Measurements from ENCODE around the gene RFTN2.
"Not testable (repeated sequence)": the region's sequence is repeated elsewhere in the genome, so short reads cannot be mapped to it uniquely, and the experiment has no call there.

Gene RFTN2

DNA sequence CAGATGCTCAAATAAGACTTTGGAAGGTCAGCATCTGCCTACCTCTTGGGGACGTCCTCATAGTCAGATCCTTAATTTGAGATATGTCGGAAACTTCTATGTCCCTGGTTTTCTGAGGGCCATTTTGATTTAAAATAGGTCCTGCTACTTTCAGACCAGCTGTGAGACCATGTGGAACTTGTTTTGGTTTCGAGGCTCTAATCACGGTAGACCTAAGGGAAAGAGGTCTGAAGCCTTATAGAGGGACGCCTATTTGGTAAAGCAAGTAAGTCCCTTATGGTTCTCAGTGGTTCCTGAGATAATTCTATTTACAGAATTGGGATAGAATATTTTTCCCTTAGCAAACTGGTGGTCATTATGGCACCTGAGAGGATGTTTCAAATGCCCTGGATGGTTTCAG lies 75.1 kb downstream of the RFTN2 start:
- DNase-seq = no peak

DNA sequence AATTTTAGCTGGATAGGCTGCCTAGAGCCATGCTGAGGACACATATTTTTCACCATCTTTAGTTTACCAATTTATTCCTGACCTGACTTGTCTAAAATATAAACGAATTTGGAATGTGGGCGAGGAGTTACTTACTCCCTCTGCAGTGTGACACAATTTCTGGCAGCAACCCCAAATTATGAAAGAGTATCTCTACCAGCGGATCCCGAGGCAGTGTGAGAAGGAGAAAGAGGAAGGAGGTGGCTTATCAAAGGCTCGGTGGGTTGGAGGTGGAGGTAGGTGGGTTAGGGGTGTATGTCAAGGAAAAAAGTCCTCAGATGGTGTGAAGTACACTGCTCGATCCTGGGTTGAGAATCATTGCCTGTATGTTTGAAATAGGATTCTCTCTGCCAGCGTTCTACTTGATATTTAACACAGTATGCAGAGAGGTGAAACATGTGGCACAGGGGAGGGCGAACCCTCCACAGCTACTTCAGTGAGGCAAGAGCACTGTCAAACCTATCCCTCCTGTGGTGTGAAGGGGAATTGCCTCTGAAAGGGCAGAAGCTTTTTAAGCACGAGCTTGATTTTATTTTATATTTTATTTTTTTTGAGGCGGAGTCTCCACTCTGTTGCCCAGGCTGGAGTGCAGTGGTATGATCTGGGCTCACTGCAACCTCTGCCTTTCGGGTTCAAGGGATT lies 76.0 kb downstream of the RFTN2 start:
- peak; percentile 2 for DNase-seq

DNA sequence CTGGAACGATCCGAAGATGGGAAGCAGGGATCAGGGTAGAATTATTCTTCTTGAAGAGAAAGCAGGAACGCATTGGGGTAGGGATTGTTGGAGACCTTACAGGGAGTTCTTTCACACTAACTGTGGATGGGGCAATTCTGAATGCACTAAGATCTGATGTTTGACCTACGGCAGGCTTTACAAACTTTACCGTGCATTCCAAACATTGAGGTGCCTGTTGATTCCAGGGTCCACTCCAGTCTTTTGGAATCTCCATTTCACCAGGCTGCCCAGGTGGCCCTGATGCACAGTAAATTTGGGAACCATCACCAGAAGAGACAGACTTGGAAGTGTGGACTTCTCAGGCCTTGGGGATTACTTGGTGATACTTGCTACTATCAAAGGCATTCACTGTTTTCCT lies 76.9 kb downstream of the RFTN2 start:
- DNase-seq = no peak

DNA sequence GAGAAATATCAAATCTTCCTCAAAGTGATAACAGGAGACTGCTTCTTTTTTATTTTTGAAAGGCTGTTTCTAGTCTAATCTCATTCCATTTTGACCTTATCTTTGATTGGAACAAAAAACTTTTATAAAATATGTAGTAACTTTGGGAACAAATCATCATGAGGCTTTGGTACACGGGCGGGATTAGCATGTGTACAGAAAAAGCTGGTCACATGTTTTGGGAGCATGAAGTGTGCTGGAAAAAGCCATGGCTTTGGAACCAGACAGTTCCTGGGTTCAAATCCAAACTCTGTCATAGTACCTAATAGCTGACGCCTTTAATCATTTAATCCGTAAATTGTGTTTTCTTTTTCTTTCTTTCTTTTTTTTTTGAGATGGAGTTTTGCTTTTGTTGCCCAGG lies 78.2 kb downstream of the RFTN2 start:
- DNase-seq = no peak

DNA sequence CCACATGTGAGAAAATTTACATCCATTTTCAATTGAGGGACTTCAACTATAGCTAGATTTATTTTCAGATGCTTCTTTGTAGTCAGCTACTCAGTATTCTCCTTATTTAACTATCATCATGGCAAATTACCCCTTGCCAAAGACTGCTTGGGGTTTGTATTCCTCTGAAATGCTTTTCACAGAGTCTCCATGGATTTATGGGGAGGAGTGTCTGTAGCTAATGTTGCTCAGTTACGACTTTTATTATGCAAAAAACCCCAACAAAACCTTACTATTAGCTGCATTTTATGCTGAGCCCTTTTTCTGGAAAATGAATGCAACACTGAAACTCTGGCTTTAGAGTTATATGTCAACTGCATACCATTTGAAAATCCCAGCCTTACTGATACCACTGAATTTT lies 78.6 kb downstream of the RFTN2 start:
- no peak for DNase-seq

DNA sequence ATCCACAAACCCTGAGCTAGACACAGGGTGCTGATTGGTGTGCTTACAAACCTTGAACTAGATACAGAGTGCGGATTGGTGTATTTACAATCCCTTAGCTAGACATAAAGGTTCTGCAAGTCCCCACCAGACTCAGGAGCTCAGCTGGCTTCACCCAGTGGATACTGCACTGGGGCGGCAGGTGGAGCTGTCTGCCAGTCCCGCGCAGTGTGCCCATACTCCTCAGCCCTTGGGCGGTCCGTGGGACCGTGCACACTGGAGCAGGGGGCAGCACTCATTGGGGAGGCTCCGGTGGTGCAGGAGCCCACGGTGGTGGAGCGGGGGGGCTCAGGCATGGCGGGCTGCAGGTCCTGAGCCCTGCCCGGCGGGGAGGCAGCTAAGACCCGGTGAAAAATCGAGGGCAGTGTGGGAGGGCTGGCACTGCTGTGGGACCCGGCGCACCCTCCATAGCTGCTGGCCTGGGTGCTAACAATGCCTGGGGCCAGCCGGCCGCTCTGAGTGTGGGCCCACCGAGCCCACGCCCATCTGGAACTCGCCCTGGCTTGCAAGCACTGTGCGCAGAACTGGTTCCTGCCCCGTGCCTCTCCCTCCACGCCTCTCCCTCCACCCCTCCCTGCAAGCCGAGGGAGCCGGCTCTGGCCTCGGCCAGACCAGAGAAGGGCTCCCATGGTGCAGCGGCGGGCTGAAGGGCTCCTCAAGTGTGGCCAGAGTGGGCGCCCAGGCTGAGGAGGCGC lies 83.9 kb downstream of the RFTN2 start:
- no peak for DNase-seq

DNA sequence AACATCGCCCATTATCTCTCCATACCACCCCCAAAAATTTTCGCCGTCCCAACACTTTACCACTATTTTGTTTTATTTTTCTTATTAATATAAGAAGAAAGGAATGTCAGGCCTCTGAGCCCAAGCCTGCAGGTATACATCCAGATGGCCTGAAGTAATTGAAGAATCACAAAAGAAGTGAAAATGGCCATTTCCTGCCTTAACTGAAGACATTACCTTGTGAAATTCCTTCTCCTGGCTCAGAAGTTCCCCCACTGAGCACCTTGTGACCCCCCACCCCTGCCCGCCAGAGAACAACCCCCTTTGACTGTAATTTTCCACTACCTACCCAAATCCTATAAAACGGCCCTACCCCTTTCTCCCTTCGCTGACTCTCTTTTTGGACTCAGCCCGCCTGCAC lies 88.1 kb downstream of the RFTN2 start:
- DNase-seq = not testable (repeated sequence)

DNA sequence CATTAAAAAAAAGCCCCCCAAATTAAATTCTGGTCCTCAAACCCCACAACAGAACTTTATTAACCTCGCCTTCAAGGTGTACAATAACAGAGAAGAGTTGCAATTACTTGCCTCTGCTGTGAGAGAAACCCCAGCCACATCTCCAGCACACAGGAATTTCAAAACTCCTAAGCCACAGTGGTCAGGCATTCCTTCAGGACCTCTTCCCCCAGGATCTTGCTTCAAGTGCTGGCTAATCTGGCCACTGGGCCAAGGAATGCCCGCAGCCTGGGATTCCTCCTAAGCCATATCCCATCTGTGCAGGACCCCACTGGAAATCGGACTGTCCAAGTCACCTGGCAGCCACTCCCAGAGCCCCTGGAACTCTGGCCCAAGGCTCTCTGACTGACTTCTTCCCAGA lies 95.2 kb downstream of the RFTN2 start:
- not testable (repeated sequence) for DNase-seq

DNA sequence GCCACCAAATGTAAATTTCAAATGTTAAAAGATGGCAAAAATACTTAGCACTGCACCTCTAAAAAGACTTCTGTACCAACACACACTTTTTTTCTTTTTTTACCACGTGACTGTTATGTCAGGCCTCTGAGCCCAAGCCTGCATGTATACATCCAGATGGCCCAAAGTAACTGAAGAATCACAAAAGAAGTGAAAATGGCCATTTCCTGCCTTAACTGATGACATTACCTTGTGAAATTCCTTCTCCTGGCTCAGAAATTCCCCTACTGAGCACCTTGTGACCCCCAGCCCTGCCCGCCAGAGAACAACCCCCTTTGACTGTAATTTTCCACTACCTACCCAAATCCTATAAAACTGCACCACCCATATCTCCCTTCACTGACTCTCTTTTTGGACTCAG lies 97.1 kb downstream of the RFTN2 start:
- not testable (repeated sequence) for DNase-seq

DNA sequence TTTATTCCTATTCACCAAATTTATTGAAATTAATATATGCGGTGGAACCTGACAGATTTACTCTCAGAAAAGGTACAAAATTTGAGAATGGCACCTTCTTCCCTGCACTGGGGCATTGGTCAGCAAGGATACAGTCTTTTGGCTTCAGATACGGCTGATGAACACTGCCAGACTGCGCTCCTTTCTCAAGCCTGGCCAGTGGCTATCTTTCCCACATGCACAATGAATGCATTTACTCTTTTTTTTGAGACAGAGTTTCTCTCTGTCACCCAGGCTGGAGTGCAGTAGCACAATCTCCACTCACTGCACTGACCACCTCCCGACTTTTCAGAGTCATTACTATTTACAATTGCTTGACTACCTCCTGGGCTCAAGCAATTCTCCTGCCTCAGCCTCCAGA lies 97.9 kb downstream of the RFTN2 start:
- no peak for DNase-seq

DNA sequence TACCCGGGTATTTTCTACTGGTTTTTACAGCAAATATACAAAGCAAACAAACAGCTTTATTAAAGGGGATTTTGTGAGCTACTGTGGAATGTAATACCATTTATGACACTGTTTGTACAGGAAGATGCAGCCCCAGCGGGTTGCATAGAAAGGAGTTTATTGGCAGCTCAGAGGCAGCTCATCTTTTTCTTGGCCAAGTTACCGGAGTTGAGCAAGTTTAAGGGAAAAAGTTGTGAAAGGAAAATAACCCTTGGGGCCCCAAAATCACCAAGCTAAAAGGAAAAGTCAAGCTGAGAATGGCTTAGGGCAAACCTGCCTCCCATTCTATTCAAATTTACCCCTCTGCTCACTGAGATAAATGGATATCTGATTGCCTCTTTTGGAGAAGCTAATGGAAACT lies 98.8 kb downstream of the RFTN2 start:
- no peak for DNase-seq

DNA sequence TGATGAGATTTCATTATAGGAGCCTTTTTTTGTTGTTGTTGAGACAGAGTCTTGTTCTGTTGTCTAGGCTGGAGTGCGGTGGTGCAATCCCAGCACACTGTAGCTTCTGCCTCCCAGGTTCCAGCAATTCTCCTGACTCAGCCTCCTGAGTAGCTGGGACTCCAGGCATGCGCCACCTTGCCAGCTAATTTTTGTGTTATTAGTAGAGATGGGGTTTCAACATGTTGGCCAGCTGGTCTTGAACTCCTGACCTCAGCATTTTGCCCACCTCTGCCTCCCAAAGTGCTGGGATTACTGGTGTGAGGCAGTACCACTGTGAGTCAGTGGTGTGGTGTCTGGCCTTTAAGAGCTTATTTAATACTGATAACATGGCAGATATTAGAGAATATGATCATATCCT lies 99.4 kb downstream of the RFTN2 start:
- no peak for DNase-seq

DNA sequence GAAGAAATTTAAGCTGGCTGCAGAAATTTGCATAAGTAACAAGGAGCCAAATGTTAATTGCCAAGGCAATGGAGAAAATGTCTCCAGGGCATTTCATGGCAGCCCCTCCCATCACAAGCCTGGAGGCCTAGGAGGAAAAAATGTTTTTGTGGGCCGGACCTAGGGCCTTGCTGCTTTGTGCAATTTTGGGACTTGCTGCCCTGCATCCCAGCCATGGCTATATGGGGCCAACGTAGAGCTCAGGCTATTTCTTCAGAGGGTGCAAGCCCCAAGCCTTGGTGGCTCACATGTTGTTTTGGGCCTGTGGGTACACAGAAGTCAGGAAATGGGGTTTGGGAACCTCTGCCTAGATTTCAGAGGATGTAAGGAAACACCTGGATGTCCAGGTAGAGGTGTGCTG lies 101.8 kb downstream of the RFTN2 start:
- DNase-seq = no peak

DNA sequence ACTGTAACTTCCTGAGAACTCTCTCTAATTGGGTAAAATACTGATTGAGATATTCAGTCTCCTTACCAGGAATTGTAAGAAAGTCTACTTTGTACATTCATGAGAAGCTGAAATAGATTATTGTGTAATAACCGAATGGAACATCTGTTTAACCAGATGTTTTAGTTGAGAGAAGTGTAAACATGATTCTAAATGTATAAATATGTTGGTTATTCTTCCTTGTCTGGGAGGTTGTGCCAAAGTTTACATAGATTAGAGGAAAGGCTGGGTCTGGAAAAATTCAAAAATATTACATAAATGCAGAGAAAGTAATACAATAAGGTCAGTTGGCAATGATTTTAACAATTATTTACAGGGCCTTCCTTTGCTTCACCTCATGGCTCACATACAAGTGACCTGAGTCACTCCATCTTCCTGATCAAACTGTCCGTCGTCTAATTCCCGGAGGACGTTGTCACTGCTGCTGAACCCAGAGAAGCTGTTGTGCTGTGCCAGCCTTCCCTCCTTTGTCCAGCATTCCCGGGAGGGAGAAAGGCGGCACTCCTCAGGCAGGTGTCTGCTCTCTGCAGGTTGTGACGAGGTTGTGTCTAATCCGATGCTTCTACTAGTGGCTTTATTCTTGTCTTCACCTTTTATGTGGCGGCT lies 103.6 kb downstream of the RFTN2 start:
- no peak for DNase-seq

DNA sequence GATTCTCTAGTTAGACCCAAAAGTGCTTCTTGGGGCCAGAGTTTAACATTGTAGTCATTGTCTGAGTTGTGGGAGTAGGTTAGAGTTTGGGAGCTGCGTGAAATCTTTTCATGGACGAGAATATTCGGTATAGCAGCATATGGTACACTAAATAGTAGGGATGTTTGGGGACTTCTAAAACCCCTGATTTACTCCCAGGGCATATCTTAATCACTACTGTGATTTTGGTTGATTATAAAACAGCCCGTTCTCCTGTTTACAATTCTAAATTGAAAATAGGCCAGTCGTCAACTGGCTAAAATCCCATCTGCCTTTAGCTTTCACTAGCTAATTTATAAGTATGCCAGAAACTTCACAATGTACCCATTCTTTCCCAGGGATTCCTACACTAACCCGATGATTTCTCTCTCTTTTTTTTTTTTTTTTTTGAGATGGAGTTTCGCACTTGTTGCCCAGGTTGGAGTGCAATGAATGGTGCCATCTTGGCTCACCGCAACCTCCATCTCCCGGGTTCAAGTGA lies 115.2 kb downstream of the RFTN2 start:
- DNase-seq = no peak

DNA sequence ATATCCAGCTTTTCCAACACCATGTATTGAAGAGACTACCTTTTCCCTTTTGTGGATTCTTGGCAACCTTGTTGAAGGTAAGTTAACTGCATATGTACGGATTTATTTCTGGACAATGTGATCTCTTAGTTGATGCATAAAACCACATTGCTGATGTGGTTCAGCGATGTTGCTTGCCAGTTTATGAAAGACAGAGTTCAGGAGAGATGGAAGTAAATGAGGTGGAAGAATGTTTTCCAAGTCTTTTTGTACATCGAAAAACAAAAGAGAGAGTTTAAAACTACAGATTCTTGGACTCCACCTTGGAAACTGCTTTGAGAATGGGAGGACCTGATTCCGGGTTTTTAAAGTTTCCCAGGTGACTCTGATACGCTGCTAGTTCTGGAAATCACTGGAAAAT lies 115.7 kb downstream of the RFTN2 start:
- DNase-seq = no peak

DNA sequence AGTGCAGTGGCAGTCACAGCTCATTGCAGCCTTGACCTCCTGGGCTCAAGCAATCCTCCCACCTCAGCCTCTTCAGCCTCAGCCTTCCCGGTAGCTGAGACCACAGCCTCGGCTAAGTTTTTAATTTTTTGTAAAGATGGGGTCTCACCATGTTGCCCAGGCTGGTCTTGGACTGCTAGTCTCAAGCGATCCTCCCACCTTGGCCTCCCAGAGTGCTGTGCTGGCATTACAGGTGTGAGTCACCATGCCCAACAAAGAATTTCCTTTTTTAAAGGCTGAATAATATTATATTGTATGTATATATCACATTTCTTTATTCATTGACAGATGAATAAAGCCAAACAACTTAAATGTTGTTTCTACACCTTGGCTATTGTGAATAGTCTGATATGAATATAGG lies 117.0 kb downstream of the RFTN2 start:
- DNase-seq = no peak

DNA sequence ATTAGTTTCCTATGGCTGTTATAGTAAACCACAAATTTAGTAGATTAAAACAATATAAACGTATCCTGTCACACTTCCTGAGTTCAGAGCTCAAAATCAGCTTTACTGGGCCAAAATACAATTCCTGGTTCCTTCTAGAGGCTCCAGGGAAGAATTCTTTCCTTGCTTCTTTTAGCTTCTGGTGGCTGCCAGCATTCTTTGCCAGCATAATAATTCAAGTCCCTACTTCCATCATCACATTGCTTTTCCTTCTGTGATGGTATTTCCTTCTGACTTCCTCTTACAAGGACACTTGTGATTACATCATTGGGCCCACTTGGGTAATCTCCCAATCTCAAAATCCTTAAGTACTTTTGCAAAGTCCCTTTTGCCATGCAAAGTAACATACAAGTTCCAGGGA lies 118.9 kb downstream of the RFTN2 start:
- no peak for DNase-seq

DNA sequence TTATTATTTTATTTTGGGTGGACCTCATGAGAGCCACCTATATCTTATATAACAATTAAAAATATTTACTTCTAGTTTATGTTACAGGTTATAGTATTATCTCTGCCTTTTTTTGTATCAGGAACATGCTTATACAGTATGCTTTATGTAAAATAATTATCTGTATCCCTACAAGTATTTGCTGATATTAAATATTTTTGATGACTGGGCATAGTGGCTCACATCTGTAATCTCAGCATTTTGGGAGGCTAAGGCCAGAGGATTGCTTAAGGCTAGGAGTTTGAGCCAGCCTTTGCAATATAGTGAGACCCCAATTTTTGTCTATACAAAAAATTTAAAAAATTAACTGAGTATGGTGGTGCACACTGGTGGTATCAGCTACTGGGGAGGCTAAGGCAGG lies 119.9 kb downstream of the RFTN2 start:
- DNase-seq = no peak

DNA sequence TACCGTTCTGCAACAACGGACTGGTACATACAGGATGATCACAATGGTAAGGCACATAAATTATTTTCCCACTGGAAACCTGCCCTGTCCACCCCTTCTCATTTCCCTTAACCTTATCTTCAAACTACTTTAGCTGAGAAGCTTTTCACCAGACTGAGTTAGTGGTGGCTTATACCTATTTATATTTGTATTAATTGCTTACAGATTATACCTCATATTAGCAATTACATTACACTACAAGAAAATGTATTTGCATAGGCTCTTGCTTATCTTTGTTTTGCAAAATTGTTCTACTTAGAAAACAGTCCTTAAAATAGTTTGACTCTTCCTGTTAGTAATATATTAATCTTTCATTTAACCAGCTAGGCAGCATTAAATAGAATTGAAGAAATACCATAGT lies 124.1 kb downstream of the RFTN2 start:
- DNase-seq = not testable (repeated sequence)

DNA sequence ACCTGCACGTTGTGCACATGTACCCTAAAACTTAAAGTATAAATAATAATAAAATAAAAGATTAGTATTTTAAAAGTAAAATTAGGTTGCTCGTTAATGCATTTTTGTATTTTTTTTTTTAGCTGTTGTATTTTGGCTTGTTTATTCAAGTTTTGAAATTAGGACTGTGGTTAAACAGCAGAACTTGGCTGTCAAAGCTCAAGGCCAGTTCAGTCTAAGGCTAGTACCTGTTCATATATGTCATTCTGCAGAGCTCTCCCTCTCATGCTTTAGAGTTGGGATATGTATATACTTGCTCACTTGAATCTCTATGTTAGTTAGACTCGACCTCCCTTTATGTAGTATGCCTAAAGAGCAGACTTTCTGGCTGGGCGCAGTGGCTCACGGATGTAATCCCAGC lies 126.8 kb downstream of the RFTN2 start:
- DNase-seq = no peak

DNA sequence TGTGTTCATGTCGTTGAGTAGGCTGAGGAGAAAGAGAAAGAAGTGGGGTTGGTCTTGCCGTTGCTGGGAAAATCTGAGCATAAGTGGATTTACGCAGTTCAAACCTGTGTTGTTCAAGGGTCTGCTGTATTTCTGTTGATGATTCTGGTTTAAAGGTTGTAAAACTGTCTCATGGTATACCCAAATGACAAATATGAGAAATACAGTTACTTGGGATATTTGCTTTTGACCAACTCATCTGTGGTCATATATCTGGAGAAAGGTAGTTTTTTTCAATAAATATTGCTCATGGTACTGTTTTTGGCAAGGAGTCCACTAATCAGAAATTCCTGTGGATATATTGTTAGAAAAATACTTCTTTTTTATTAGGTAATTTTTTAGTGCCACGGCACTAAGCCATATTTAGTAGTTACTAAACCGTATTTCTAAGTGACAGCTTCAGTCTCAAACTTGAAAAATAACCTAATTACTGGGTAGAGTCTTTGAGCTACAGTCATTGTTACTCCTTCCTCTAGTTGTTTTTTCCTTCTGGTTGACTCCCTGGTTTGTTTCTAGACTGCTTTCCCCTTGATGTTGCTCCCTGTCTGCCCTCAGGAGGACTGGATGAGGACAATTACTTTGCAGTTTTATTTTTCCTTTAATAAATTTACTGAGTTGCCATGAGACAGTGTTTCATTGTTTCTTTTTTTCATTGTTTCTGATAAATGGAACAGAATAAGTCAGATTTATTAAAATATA lies 128.1 kb downstream of the RFTN2 start:
- no peak for DNase-seq

DNA sequence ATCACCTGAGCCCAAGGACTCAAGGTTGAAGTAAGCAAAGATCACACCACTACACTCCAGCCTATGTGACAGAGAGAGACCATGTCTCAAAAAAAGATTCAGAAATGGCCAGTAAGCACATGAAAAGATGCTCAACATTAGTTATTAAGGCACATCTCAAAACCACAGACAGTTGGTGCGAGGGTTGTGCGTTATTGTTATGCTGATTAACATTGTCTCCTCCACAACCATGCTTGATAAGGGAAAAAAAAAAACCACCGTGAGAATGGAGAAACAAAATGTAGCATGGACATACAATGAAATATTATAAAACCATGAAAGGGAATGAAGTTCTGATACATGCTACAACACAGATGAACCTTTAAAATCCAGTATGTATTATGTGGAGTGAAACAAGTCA lies 132.2 kb downstream of the RFTN2 start:
- DNase-seq = no peak
